Calu3 (cell line): Measurements from ENCODE around the gene PAX4. TPM values are rescaled to one million over a fixed set of nuclear protein-coding genes. Genes with fewer than 3 reads are reported as not detected.

Experiments
- BruUV-seq: library from RNA; stranded (reverse); fragments of 400-500 nt; replicated peaks from 2 replicates; lab custom pipeline; 2021; lab: Mats Ljungman, UMichigan
- CTCF ChIA-PET: fragments of 300-600 bp; sonication (Branson Sonifier 250); formaldehyde crosslinking; loops from one replicate; lab custom pipeline; 2022; ENCODE audit warnings: antibody characterized with exemption; lab: Charles Lee
- DNase-seq: peaks from one replicate; pipeline ENCODE4 v3.0.0; 2022
- H3K27ac Mint-ChIP-seq: one replicate; pipeline ENCODE4 v1.8.0; 2022; ENCODE audit warnings: mixed read lengths; ENCODE audit not compliant: unreplicated experiment
- H3K27me3 Mint-ChIP-seq: one replicate; pipeline ENCODE4 v1.8.0; 2022; ENCODE audit warnings: mixed read lengths; ENCODE audit not compliant: unreplicated experiment
- H3K36me3 Mint-ChIP-seq: one replicate; pipeline ENCODE4 v1.8.0; 2022; ENCODE audit warnings: mild to moderate bottlenecking, moderate library complexity, mixed read lengths; ENCODE audit not compliant: insufficient read depth, unreplicated experiment
- H3K4me1 Mint-ChIP-seq: one replicate; pipeline ENCODE4 v1.8.0; 2022; ENCODE audit warnings: mild to moderate bottlenecking, low read depth, mixed read lengths; ENCODE audit not compliant: unreplicated experiment
- H3K4me3 Mint-ChIP-seq: one replicate; pipeline ENCODE4 v1.8.0; 2022; ENCODE audit warnings: mild to moderate bottlenecking, low read depth, moderate library complexity, mixed read lengths; ENCODE audit not compliant: unreplicated experiment
- H3K9me3 Mint-ChIP-seq: one replicate; pipeline ENCODE4 v1.8.0; 2022; ENCODE audit warnings: low read depth, mixed read lengths; ENCODE audit not compliant: unreplicated experiment
- CTCF ChIP-seq: fragments of 200-600 bp; IDR thresholded peaks from one replicate; pipeline ENCODE4 v1.8.0; 2022; ENCODE audit warnings: antibody characterized with exemption; ENCODE audit not compliant: unreplicated experiment
- intact Hi-C: fragments of 100-400 bp; cut with micrococcal nuclease; formaldehyde crosslinking; loops from one replicate; pipeline ENCODE4 v1.10.0; 2022; ENCODE audit not compliant: unreplicated experiment
- total RNA-seq: library from RNA; stranded (reverse); gene quantifications from 2 replicates; pipeline ENCODE4 v1.2.3, GENCODE V29; 2022

The PAX4 gene
- total RNA-seq, 1 experiment from 2014 or later = not detected

GRCh38 chr7:127648986-127649385 is 31.0 kb upstream of the PAX4 start:
- Mint-ChIP-seq H3K4me3 (no peak overlapping the region), H3K36me3 (peaks cover 26% of the 10 kb centered on the region), H3K27ac (no peak overlapping the region), H3K4me1 (peaks cover 5% of the 10 kb centered on the region), H3K27me3 (no peaks in the 10 kb centered on the region), H3K9me3 (no peaks in the 10 kb centered on the region)
- BruUV-seq = no TSS peak
- CTCF ChIA-PET = no interaction called here
- no peak for DNase-seq
- TF ChIP-seq CTCF = no peak
- intact Hi-C loops = no loop called here

GRCh38 chr7:127647636-127648035 is 29.7 kb upstream of the PAX4 start:
- intact Hi-C loops = no loop called here
- Mint-ChIP-seq H3K4me1 (no peaks in the 10 kb centered on the region), H3K4me3 (no peak overlapping the region), H3K27ac (no peak overlapping the region), H3K36me3 (peaks cover 15% of the 10 kb centered on the region), H3K9me3 (no peaks in the 10 kb centered on the region), H3K27me3 (no peaks in the 10 kb centered on the region)
- no TSS peak for BruUV-seq
- CTCF ChIA-PET = no interaction called here
- DNase-seq = no peak
- TF ChIP-seq CTCF = no peak

GRCh38 chr7:127644484-127644883 is 26.5 kb upstream of the PAX4 start:
- intact Hi-C loops = no loop called here
- H3K27me3 Mint-ChIP-seq = peaks cover 7% of the 10 kb centered on the region
- peaks cover 9% of the 10 kb centered on the region for H3K4me1 Mint-ChIP-seq
- no peak overlapping the region for H3K27ac Mint-ChIP-seq
- H3K36me3 Mint-ChIP-seq = peaks cover 6% of the 10 kb centered on the region
- CTCF ChIA-PET = interaction anchor here (0.5 kb wide), 1 partner anchor 220 kb away, joined by 3 read pairs; no protein-coding TSS in a partner anchor
- DNase-seq = no peak
- no peak overlapping the region for H3K4me3 Mint-ChIP-seq
- no TSS peak for BruUV-seq
- no peak for TF ChIP-seq CTCF
- H3K9me3 Mint-ChIP-seq = no peaks in the 10 kb centered on the region

- TF ChIP-seq CTCF = no peak
- Mint-ChIP-seq H3K36me3 (peaks cover 6% of the 10 kb centered on the region), H3K9me3 (no peaks in the 10 kb centered on the region), H3K4me3 (no peak overlapping the region), H3K27ac (no peak overlapping the region), H3K4me1 (peaks cover 9% of the 10 kb centered on the region), H3K27me3 (peaks cover 64% of the 10 kb centered on the region)
- CTCF ChIA-PET = no interaction called here
- DNase-seq = no peak
- BruUV-seq = no TSS peak
- intact Hi-C loops = no loop called here
These were observed 20.3 kb upstream of the PAX4 start for GRCh38 chr7:127638197-127638596.
